Vagina (tissue), 2 donors: ENCODE results near the gene SUSD1. TPM values are rescaled to one million over a fixed set of nuclear protein-coding genes. Genes with fewer than 3 reads are reported as not detected.
A peak's percentile ranks its signal among the peaks of the same experiment; 100 is the strongest.
"Not testable (repeated sequence)": the region's sequence is repeated elsewhere in the genome, so short reads cannot be mapped to it uniquely, and the experiment has no call there.

Source experiments
- DNase-seq, 2 donors: peaks; one replicate each; pipeline ENCODE4 v3.0.0-alpha.2; 2017; ENCODE audit errors: extremely low spot score in 2 of 2
- H3K27ac ChIP-seq: fragments of 200-600 bp; sonication (generic); one replicate; pipeline ENCODE4 v1.5.1; 2019
- H3K27me3 ChIP-seq: fragments of 200-600 bp; sonication (generic); one replicate; pipeline ENCODE4 v1.5.1; 2019
- H3K36me3 ChIP-seq, 2 donors: fragments of 200-600 bp; sonication (generic); one replicate each; pipeline ENCODE4 v1.5.1; 2017 to 2019
- H3K4me1 ChIP-seq: fragments of 200-600 bp; sonication (generic); one replicate; pipeline ENCODE4 v1.5.1; 2019
- H3K4me3 ChIP-seq, 2 donors: fragments of 200-600 bp; sonication (generic); 1 replicate in 1 of 2; 2 replicates in 1 of 2; pipeline ENCODE4 v1.5.1; 2016 to 2019
- H3K9me3 ChIP-seq: fragments of 200-600 bp; sonication (generic); one replicate; pipeline ENCODE4 v1.5.1; 2019
- POLR2A ChIP-seq, 2 donors: fragments of 450-650 bp; IDR thresholded peaks; one replicate each; pipeline ENCODE4 v1.6.1; 2017; ENCODE audit warnings: antibody characterized with exemption in 2 of 2, mild to moderate bottlenecking in 2 of 2, moderate library complexity in 2 of 2
- POLR2AphosphoS5 ChIP-seq, 2 donors: sonication (generic); formaldehyde crosslinking; IDR thresholded peaks; one replicate each; pipeline ENCODE4 v1.9.0; 2017; ENCODE audit warnings: antibody characterized with exemption in 2 of 2, mild to moderate bottlenecking in 2 of 2, low read depth in 1 of 2; ENCODE audit not compliant: insufficient read depth in 1 of 2
- intact Hi-C: fragments of 100-400 bp; cut with DNase I; formaldehyde crosslinking; loops from one replicate; pipeline ENCODE4 v1.15.1; 2023
- total RNA-seq: library from RNA; depleted of rRNA; stranded (reverse); fragments of >200 nt; gene quantifications from one replicate; pipeline ENCODE4 v1.2.3, GENCODE V29; 2016
- TF ChIP-seq, protein P1 (sequence below), 3 experiments: fragments of 450-650 bp in 2 of 3; fragments of 200-600 bp in 1 of 3; sonication (generic) in 1 of 3; IDR thresholded peaks; one replicate each; pipeline ENCODE4 v1.5.1; 2017 to 2019; ENCODE audit warnings: antibody characterized with exemption in 3 of 3, mild to moderate bottlenecking in 2 of 3, moderate library complexity in 2 of 3

SUSD1 gene
- total RNA-seq, 1 donor from 2014 or later = 10.8 TPM

GRCh38 chr9:112078432-112078831, 96.7 kb downstream of the SUSD1 start:
- Histone ChIP-seq H3K27ac (no peak overlapping the region), H3K27me3 (no peaks in the 10 kb centered on the region), H3K36me3 (no peaks in the 10 kb centered on the region), H3K4me3 (no peak overlapping the region), H3K9me3 (no peaks in the 10 kb centered on the region), H3K4me1 (peaks cover 11% of the 10 kb centered on the region)
- intact Hi-C loops = loop anchor here (5.0 kb wide), 1 partner anchor 316 kb away; no protein-coding TSS in a partner anchor
- no peak for DNase-seq
- TF ChIP-seq POLR2A (IDR thresholded peaks at IDR 0.05) = no peak
- TF ChIP-seq, protein P1, sequence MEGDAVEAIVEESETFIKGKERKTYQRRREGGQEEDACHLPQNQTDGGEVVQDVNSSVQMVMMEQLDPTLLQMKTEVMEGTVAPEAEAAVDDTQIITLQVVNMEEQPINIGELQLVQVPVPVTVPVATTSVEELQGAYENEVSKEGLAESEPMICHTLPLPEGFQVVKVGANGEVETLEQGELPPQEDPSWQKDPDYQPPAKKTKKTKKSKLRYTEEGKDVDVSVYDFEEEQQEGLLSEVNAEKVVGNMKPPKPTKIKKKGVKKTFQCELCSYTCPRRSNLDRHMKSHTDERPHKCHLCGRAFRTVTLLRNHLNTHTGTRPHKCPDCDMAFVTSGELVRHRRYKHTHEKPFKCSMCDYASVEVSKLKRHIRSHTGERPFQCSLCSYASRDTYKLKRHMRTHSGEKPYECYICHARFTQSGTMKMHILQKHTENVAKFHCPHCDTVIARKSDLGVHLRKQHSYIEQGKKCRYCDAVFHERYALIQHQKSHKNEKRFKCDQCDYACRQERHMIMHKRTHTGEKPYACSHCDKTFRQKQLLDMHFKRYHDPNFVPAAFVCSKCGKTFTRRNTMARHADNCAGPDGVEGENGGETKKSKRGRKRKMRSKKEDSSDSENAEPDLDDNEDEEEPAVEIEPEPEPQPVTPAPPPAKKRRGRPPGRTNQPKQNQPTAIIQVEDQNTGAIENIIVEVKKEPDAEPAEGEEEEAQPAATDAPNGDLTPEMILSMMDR (IDR thresholded peaks at IDR 0.05) = no peak
- TF ChIP-seq POLR2AphosphoS5 (IDR thresholded peaks at IDR 0.05; ENCODE audit: insufficient read depth in 1 of 2, low read depth in 1 of 2) = no peak

DNA sequence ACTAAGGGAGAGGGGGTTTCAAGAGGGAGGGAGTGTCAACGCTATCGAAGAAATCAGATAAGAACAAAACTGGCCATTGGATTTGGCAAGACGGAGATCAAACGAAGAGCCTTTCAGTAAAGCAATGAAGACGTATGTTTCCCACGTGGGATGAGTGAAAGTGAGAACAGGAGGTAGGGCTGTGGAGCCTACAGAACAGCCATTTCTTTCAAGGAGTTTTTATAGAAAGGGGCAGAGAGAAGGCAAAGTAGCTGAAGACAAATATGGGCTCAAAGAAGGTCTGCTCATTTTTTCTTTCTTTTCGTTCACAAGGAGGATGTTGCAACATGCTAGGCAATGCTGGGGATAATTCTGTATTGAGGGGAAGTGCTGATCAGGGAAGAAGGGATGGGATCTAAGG, 98.3 kb downstream of the SUSD1 start:
- Histone ChIP-seq H3K36me3 (no peaks in the 10 kb centered on the region), H3K4me3 (no peak overlapping the region), H3K9me3 (no peaks in the 10 kb centered on the region), H3K4me1 (peaks cover 17% of the 10 kb centered on the region), H3K27me3 (no peaks in the 10 kb centered on the region), H3K27ac (no peak overlapping the region)
- intact Hi-C loops = loop anchor here (5.0 kb wide), 1 partner anchor 315 kb away; no protein-coding TSS in a partner anchor
- no peak for DNase-seq
- no peak for TF ChIP-seq POLR2AphosphoS5 (IDR thresholded peaks at IDR 0.05; ENCODE audit: insufficient read depth in 1 of 2, low read depth in 1 of 2)

DNA sequence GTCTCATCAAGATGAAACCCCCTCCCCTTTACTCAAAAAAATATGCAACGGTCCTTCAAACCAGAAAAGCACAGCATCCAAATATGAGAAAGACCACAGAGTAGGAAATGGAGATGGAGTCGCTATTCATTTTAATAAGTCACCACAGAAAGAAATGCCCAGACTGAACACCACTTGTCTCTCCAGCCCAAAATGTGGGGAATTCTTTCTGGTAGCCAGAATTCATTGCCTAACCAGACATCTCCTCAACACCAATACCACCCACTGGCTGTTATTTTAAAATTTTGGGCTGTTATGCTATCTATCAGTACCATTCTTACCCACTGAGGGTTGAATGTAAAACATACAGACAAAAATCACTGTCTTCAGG, 100.1 kb downstream of the SUSD1 start:
- Histone ChIP-seq H3K4me3 (no peak overlapping the region), H3K27me3 (no peaks in the 10 kb centered on the region), H3K36me3 (no peaks in the 10 kb centered on the region), H3K4me1 (peaks cover 17% of the 10 kb centered on the region), H3K27ac (peak overlapping the region; percentile 42), H3K9me3 (no peaks in the 10 kb centered on the region)
- DNase-seq = no peak
- TF ChIP-seq, protein P1 (IDR thresholded peaks at IDR 0.05) = peak in 1 of 3 experiments; percentile 15
- TF ChIP-seq POLR2AphosphoS5 (IDR thresholded peaks at IDR 0.05; ENCODE audit: insufficient read depth in 1 of 2, low read depth in 1 of 2) = no peak
- no peak for TF ChIP-seq POLR2A (IDR thresholded peaks at IDR 0.05)
- intact Hi-C loops = loop anchor here (2.0 to 5.0 kb wide), 2 partner anchors 178 to 313 kb away; partner anchors contain the start of gene UGCG

DNA sequence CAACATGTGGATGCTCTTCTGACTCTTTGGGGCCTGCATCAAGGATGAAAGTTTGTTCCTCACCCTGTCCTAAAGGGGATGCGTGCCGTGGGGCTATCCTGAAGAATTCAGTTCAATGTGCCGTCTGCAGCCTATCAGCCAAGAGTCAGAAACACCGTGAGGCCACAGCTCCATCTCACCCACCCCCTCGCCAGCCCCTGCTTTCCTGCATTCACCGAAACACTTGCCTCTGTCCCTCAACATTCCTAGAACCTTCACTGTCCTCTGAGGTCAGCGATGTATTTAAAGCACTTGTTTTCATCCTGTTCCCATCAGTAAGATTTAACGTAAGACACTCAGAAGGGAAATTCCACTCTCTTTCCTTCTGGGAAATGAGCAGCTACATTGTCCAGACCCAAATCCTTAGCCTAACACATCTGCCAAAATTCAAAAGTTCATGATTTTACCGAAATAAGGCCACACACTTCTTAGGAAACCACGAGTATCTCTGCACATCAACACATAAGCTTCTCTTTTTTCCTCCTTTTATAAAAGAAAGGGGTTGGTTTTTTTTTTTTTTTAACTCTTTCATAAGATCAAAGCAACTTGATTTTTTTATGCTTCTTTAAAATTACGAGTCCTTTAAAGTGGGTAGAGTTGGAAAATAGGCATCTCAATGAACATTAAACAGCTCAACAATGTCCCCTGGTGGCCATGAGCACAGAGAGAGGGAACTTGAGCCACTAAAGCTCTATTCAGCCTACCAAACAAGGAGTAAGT, 100.7 kb downstream of the SUSD1 start:
- Histone ChIP-seq H3K36me3 (no peaks in the 10 kb centered on the region), H3K27me3 (no peaks in the 10 kb centered on the region), H3K4me3 (no peak overlapping the region), H3K4me1 (peaks cover 17% of the 10 kb centered on the region), H3K9me3 (no peaks in the 10 kb centered on the region), H3K27ac (peak overlapping the region; percentile 64)
- TF ChIP-seq, protein P1 (IDR thresholded peaks at IDR 0.05) = peak; percentile 91 to 97 (median 93)
- peak; percentile 18 to 51 for TF ChIP-seq POLR2AphosphoS5 (IDR thresholded peaks at IDR 0.05; ENCODE audit: insufficient read depth in 1 of 2, low read depth in 1 of 2)
- TF ChIP-seq POLR2A (IDR thresholded peaks at IDR 0.05) = no peak
- DNase-seq = no peak
- intact Hi-C loops = loop anchor here (2.0 to 5.0 kb wide), 2 partner anchors 178 to 312 kb away; partner anchors contain the start of gene UGCG

DNA sequence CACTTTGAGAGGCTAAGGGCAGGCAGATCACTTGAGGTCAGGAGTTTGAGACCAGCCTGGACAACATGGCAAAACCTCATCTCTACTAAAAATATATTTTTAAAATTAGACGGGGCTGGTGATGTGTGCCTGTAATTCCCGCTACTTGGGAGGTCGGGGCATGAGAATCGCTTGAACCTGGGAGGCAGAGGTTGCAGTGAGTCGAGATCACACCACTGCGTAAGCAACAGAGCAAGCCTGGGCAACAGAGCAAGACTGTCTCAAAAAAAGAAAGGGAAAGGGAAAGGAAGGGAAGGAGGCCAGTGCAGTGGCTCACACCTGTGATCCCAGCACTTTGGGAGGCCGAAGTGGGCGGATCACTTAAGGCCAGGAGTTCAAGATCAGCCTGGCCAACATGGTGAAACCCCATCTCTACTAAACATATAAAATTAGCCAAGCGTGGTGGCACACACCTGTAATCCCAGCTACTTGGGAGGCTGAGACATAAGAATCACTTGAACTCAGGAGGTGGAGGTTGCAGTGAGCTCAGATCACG, 101.4 kb downstream of the SUSD1 start:
- not testable (repeated sequence) for H3K9me3 ChIP-seq, H3K36me3 ChIP-seq, H3K27me3 ChIP-seq, H3K4me3 ChIP-seq, DNase-seq
- Histone ChIP-seq H3K4me1 (peaks cover 17% of the 10 kb centered on the region), H3K27ac (peak overlapping the region; percentile 64)
- intact Hi-C loops = loop anchor here (2.0 kb wide), 1 partner anchor 177 kb away; the partner anchor contains the start of gene UGCG
